ENCODE measurements around the gene LHX2.

GRCh38 chr9:123975871-123976270 is 35.7 kb upstream of the LHX2 start:
- TF ChIP-seq EGR1 (IDR thresholded peaks at IDR 0.05), result no peak
- TF ChIP-seq ZBTB7A (IDR thresholded peaks at IDR 0.05; ENCODE audit: low read depth), result no peak
- TF ChIP-seq REST (IDR thresholded peaks at IDR 0.05; ENCODE audit: low read depth), result no peak
- no peak for TF ChIP-seq MAX (IDR thresholded peaks at IDR 0.05)
- no peak for TF ChIP-seq FOXM1 (IDR thresholded peaks at IDR 0.05; ENCODE audit: borderline replicate concordance, low read depth)
- TF ChIP-seq EP300 (IDR thresholded peaks at IDR 0.05; ENCODE audit: borderline replicate concordance), result no peak
- TF ChIP-seq TAF1 (IDR thresholded peaks at IDR 0.05; ENCODE audit: low read depth), result no peak
- TF ChIP-seq RAD21 (IDR thresholded peaks at IDR 0.05; ENCODE audit: low read depth), result no peak
- TF ChIP-seq TCF12 (IDR thresholded peaks at IDR 0.05; ENCODE audit: low read depth), result no peak
- TF ChIP-seq CEBPB (IDR thresholded peaks at IDR 0.05), result no peak
- no peak for TF ChIP-seq YY1 (IDR thresholded peaks at IDR 0.05; ENCODE audit: low read depth)
- TF ChIP-seq NFIC (IDR thresholded peaks at IDR 0.05), result no peak
